Stimulated activated naive B cell treated with anti-CD40 and anti-IgM and Interleukin-4, amounts not matched to agents 10 μg/mL and 1 μg/mL and 100 μg/mL, for 72 hours (primary cell): Measurements from ENCODE around the gene PLPPR3.

Experiments
- ATAC-seq, 2 donors: fragments of 150-1000 bp; cut with Tn5 transposase; replicated peaks; 2 replicates each; pipeline ENCODE4 v1.10.0; 2021; ENCODE audit warnings: moderate library complexity in 1 of 2
- DNase-seq: peaks from one replicate; pipeline ENCODE4 v3.0.0; 2021
- H3K27ac Mint-ChIP-seq: one replicate; pipeline ENCODE4 v1.8.0; 2022; ENCODE audit warnings: mild to moderate bottlenecking, mixed read lengths
- H3K27me3 Mint-ChIP-seq, 2 donors: one replicate each; pipeline ENCODE4 v1.8.0; 2022; ENCODE audit warnings: mixed read lengths in 2 of 2
- H3K36me3 Mint-ChIP-seq, 2 donors: one replicate each; pipeline ENCODE4 v1.8.0; 2022; ENCODE audit warnings: mixed read lengths in 2 of 2, mild to moderate bottlenecking in 1 of 2
- H3K4me1 Mint-ChIP-seq, 2 donors: one replicate each; pipeline ENCODE4 v1.8.0; 2022; ENCODE audit warnings: mixed read lengths in 2 of 2, mild to moderate bottlenecking in 1 of 2
- H3K4me3 Mint-ChIP-seq, 2 donors: one replicate each; pipeline ENCODE4 v1.8.0; 2022; ENCODE audit warnings: mild to moderate bottlenecking in 2 of 2, mixed read lengths in 2 of 2, moderate library complexity in 1 of 2
- H3K9me3 Mint-ChIP-seq, 2 donors: one replicate each; pipeline ENCODE4 v1.8.0; 2022; ENCODE audit warnings: mixed read lengths in 2 of 2, mild to moderate bottlenecking in 1 of 2

PLPPR3 gene

DNA sequence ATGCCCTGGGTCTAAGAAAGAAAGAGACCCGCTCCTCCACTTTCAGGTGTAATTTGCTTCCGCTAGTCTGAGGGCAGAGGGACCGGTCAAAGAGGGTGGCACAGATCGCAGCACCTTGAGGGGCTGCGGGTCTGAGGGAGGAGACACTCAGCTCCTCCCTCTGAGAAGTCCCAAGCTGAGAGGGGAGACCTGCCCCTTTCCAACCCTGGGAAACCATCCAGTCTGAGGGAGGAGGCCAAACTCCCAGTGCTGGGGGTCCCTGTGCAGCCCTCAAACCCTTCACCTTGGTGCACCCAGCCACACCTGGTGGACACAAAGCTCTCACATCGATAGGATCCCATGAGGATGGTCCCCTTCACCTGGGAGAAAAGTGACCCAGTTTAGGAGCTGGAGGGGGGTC lies 57.9 kb downstream of the PLPPR3 start:
- Mint-ChIP-seq H3K27me3 (peaks cover 14 to 22% of the 10 kb centered on the region in 2 donors), H3K4me3 (no peak overlapping the region), H3K4me1 (no peaks in the 10 kb centered on the region), H3K27ac (no peak overlapping the region), H3K9me3 (peaks cover 4 to 5% of the 10 kb centered on the region in 2 donors), H3K36me3 (peaks cover 2 to 5% of the 10 kb centered on the region in 2 donors)
- DNase-seq (no peak), ATAC-seq (no peak)

DNA sequence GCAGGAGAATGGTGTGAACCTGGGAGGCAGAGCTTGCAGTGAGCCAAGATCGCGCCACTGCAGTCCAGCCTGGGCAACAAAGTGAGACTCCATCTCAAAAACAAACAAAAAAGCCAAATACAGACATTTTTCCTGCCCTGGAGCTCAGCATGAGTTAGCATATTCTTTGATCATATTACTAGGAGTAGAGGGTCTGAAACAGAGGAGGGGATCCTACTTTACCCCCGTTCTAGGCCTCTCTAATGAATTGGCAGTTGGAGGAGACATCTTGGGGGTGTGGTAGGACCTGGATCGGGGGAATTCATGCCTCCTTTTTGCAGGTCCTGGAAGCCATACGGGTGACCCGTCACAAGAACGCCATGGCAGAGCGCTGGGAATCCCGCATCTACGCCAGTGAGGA lies 58.6 kb downstream of the PLPPR3 start:
- Mint-ChIP-seq H3K36me3 (peaks cover 5 to 6% of the 10 kb centered on the region in 2 donors), H3K4me3 (no peak overlapping the region), H3K4me1 (no peaks in the 10 kb centered on the region), H3K27me3 (peaks cover 14 to 22% of the 10 kb centered on the region in 2 donors), H3K9me3 (peaks cover 5 to 6% of the 10 kb centered on the region in 2 donors), H3K27ac (no peak overlapping the region)
- DNase-seq, result no peak
- no peak for ATAC-seq
